ENCODE measurements around the gene MLC1.

MLC1 gene

DNA sequence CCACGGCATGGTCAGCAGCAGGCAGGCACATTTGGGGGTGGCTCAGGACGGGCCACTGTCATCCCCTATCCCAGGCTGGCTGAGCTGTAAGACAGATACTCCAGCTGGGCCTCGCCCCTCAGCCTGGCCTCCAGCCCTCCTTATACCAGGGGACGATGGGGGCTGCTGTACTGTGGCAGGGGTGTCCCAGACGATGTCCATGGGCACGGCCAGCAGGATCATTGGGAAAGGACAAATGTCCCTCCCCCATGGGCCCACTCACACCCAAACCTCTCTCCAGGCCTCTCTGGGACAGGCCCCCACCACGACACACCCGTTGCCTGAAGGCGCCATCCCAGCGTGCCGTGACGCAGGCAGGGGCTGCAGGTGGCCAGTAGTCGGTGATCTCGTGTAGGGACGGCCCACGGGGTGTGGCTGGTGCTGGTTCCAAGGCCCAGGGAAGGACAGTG is 71.1 kb downstream of the MLC1 start:
- no peak for DNase-seq

DNA sequence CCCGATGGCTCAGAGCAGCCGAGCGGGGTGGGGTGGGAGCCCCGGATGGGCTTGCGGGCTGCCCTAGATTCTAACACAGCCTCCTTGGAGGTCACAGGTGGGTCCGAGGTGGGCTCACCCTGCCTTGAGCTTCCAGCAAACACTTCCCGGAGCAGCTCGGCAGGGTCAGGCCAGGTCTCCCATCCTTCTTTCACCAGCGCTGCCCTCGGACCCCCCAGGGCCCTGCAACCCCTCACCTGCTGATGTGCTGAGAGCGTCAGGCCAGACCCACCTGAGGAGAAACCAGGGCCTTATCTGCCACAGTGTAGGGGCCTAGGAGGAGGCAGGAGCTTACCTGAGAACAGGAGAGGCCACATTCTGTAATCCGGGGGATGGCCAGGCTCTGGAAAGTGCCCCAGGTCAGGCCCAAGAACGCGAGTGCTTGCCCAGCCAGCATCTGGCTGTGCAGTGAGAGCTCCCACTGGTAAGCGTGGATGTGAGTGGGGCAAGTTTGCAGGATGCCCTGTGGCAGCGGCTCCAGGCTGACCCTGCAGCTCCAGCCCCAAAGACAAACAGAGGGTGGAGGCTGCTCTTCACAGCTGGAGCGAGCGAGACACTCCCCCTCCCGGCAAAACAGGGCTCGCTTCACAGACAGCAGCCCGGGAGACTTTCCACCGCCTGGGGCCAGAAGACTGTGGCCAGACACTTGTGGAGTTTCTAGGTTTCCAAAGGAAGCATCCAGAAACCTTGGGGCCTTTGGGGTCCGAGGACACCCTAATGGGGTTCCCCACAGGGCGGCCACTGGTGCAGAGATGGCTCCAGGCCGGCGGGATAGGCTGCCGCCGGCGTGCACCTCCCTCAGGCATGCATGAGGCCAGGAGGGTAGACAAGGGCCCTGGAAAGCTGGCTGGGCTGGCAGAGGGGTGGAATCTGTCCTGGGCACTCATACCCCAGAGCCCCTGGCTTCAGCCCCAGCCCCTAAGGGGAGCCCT is 72.7 kb downstream of the MLC1 start, which contains the start of gene IL17REL:
TSS of gene IL17REL (minus strand) at position 555 of the 971 bp plus-strand sequence. CDS start at position 436, 119 bp downstream.
- no peak for DNase-seq

DNA sequence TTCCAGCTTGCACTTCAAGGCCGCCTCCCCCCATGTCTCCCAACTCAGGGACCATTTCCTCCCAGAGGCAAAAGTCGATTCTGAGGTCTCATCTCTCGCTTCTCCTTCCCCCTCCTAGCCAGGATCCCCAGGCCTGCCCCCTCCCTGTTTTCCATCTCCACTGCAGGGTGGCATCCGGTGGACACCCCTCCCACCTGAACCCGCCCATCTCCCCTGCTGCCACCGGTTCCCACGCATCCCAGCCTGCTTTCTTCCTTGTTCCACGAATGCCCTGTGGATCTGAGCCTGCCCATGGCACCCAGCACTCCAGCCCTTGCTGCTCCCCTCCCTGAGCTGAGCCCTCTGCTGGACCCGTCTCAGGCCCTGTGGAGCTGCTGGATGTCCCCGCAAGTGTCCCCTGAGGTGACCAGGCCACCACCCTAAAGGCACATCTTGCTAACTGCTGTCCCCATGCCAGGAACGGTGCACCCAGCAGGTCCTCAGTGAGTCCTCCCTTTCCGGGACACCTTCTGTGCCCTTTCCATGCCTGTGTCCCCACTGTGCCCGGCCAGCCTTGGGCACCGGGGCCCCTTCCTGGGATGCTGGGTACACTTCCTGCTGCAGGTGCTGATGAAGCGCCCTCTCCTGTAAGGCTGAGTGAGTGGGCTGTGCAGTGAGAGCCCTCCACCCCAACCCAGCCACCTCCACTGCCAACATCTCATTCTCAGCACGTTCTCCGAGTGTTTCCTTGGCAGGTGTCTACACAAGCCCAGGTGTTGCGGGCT is 73.6 kb downstream of the MLC1 start:
- DNase-seq = peak; percentile 16

DNA sequence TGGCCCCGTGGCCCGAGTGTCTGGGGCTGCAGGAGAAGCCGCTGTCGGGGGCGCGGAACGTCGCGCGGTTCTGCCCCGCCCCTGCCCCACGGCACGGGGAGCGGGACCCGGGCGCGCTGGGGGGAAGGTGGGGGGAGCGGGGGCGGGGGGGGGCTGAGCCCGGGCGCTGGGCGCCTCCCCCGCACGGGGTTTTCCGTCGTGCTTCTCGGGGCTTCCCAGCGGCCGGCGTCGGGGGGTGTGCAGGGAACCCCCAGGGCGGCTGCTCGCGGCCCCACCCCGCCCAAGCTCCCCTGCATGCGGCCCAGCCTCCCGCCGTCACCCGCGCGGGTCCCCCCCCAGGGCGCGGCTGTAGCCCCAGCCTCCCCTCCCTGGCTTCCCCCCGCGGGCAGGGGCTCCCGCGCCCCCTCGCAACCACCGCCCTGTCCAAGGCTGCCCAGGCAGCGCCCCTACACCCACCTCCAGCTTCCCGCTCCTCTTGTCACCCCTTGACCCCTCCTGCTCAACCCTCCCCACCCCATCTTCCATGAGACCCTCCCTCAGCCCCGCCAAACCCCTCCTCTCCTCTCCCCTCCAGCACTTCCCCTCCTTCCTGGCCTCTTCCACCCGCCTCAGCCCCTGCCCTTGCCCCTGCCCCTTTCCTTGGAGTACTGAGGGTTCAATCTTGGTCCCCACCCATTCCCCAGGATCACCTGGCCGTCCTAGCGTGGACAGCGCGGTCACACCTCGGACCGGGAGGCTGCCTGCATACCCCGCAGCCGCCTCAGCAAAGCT is 74.4 kb downstream of the MLC1 start:
- peak; percentile 83 for DNase-seq

DNA sequence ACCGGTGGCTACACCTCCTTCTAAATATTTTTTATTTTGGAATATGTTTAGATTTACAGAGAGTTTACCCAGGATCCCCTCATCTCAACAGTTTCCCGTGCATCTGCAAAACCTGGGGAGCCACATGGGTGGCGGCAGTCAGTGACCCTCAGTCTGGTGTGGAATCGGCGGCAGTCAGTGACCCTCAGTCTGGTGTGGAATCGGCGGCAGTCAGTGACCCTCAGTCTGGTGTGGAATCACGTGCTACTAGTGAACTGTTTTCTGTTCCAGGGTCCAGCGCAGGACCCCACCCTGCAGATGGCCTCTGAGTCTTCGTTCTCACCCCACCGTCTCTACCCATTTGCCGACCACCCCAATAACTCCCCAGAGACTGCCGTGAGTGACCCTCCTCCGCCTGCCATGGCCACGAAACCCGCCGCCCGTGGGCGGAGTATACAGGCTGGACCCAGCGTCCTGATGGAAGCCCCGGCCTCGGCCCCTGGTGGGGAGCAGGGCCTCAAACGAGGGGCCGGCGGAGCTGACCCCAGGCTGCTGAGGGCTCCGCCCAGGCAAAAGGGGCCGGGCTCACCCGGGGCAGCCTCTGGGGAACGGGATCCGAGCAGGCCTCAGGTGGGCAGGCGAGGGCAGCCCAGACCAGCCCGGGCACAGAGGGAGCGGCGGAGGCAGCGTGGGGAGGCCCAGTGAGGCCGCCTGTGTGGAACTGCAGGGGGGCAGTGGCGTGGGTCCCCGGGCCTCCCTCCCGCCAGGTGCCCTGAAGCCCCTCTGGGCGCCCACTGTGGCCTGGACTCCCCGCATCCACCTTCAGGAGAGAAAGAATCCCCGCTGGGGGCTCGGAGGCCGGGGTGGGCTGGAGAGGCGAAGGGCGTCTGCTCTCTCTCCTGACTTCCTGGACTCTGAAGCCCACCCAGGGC is 75.2 kb downstream of the MLC1 start:
- no peak for DNase-seq
